SU-DHL-6 (cell line): ENCODE results near the gene GEMIN4.

Experiments
- H2AFZ ChIP-seq: fragments of 200-600 bp; sonication (generic); 2 replicates; pipeline ENCODE4 v1.6.1; 2014; ENCODE audit warnings: low read depth, mild to moderate bottlenecking, moderate library complexity, mixed read lengths, antibody characterized with exemption, low read length; ENCODE audit not compliant: severe bottlenecking
- H3F3A ChIP-seq: fragments of 200-600 bp; shearing (Covaris generic); 2 replicates; pipeline ENCODE4 v1.6.0; 2016; ENCODE audit warnings: antibody characterized with exemption, mild to moderate bottlenecking; ENCODE audit not compliant: insufficient read depth
- H3K27ac ChIP-seq: fragments of 200-600 bp; sonication (generic); 2 replicates; pipeline ENCODE4 v1.5.1; 2016; ENCODE audit warnings: low read depth, mild to moderate bottlenecking, low read length, moderate library complexity, mixed read lengths
- H3K27me3 ChIP-seq: fragments of 200-600 bp; sonication (generic), shearing (Covaris generic); 2 replicates; pipeline ENCODE4 v1.6.0; 2014; ENCODE audit warnings: mild to moderate bottlenecking, low read length
- H3K36me3 ChIP-seq: fragments of 200-600 bp; sonication (generic); 2 replicates; pipeline ENCODE4 v1.6.1; 2014; ENCODE audit warnings: mild to moderate bottlenecking, low read length, mixed read lengths
- H3K4me2 ChIP-seq: fragments of 300-600, 200-600 bp; shearing (Covaris generic), sonication (generic); 2 replicates; pipeline ENCODE4 v1.6.0; 2014; ENCODE audit warnings: low read length, low read depth, mild to moderate bottlenecking; ENCODE audit not compliant: poor library complexity, severe bottlenecking
- H3K4me3 ChIP-seq: fragments of 200-600 bp; sonication (generic); 2 replicates; pipeline ENCODE4 v1.5.1; 2014; ENCODE audit warnings: antibody characterized with exemption, low read length, mild to moderate bottlenecking, mixed read lengths; ENCODE audit not compliant: insufficient read depth, poor library complexity, severe bottlenecking
- H3K79me2 ChIP-seq: fragments of 200-600 bp; sonication (generic); 2 replicates; pipeline ENCODE4 v1.6.1; 2014; ENCODE audit warnings: mild to moderate bottlenecking, low read length, moderate library complexity; ENCODE audit not compliant: insufficient read depth
- H3K9ac ChIP-seq: fragments of 200-600 bp; sonication (generic); 2 replicates; pipeline ENCODE4 v1.7.0; 2014; ENCODE audit warnings: mild to moderate bottlenecking, low read length
- H3K9me2 ChIP-seq: fragments of 200-600 bp; sonication (generic); replicated peaks from 2 replicates; pipeline ENCODE4 v1.6.1; 2014; ENCODE audit warnings: low read length; ENCODE audit not compliant: insufficient read depth
- H3K9me3 ChIP-seq: fragments of 200-600 bp; sonication (generic); 2 replicates; pipeline ENCODE4 v1.6.1; 2014; ENCODE audit warnings: low read length, mixed read lengths; ENCODE audit not compliant: insufficient read depth
- H4K20me1 ChIP-seq: fragments of 200-600 bp; sonication (generic); 2 replicates; pipeline ENCODE4 v1.6.1; 2014; ENCODE audit warnings: low read depth, mild to moderate bottlenecking, antibody characterized with exemption, low read length, moderate library complexity, mixed read lengths
- EZH2phosphoT487 ChIP-seq: fragments of 200-600 bp; sonication (generic), shearing (Covaris generic); conservative IDR thresholded peaks from 2 replicates; pipeline ENCODE4 v1.6.1; 2018; ENCODE audit warnings: mild to moderate bottlenecking, antibody characterized with exemption, low read length, moderate library complexity, mixed read lengths
- TF ChIP-seq, protein P1 (sequence below): fragments of 200-600 bp; sonication (generic); IDR thresholded peaks from one replicate; pipeline ENCODE4 v1.5.1; 2017; ENCODE audit warnings: antibody characterized with exemption, mild to moderate bottlenecking, low read length, moderate library complexity; ENCODE audit not compliant: insufficient read depth, poor library complexity, severe bottlenecking

The GEMIN4 gene

DNA sequence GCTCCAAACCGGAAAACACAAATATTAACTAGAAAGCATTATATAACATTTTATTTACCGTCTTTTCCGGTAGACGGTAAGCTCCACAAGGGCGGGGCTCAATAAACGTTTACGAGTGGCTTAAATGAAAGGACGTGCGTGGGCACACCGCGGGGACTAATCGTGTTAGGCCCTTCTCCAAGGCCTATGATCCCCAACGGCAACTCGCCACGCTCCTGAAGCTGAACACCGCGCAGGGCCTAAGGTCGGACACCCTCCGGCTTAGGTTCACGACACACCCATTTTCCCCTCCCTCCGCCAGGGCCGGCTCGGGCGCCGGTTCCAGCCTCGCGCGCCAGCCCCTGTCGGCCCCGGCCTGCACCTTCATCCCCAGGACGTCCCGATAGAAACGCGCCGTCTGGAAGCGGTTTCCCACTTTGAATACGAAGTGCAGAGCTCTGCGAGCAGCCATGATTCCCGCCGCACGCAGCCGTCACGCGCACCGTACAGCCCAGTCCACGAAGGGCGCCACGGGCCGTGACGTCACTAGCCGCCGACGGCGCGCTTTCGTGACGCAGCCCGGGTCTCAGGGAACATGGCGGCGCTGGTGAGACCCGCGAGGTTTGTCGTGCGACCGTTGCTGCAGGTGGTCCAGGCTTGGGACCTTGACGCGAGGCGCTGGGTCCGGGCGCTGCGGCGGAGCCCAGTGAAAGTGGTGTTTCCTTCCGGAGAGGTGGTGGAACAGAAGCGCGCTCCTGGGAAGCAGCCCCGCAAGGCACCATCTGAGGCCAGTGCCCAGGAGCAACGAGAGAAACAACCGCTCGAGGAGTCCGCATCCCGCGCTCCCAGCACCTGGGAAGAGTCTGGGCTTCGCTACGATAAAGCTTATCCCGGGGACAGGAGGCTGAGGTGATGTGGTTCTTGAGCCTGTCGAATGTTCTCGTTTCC, 30.0 kb upstream of the GEMIN4 start, which contains the start of the genes GLOD4 and MRM3:
Gene GLOD4 (minus strand): TSS at position 476 of the 927 bp plus-strand sequence. CDS start 25 bp downstream, at position 451.
Gene MRM3 (plus strand): TSS at position 549 of the 927 bp plus-strand sequence. CDS start 26 bp downstream, at position 575.
- H3K4me3 ChIP-seq: peak within 1 kb of the TSS; percentile 97
- H3K27me3 ChIP-seq: no peaks in the 10 kb centered on the region
- TF ChIP-seq EZH2phosphoT487: no peak
- TF ChIP-seq, protein P1, sequence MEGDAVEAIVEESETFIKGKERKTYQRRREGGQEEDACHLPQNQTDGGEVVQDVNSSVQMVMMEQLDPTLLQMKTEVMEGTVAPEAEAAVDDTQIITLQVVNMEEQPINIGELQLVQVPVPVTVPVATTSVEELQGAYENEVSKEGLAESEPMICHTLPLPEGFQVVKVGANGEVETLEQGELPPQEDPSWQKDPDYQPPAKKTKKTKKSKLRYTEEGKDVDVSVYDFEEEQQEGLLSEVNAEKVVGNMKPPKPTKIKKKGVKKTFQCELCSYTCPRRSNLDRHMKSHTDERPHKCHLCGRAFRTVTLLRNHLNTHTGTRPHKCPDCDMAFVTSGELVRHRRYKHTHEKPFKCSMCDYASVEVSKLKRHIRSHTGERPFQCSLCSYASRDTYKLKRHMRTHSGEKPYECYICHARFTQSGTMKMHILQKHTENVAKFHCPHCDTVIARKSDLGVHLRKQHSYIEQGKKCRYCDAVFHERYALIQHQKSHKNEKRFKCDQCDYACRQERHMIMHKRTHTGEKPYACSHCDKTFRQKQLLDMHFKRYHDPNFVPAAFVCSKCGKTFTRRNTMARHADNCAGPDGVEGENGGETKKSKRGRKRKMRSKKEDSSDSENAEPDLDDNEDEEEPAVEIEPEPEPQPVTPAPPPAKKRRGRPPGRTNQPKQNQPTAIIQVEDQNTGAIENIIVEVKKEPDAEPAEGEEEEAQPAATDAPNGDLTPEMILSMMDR: no peak
- peak within 1 kb of the TSS; percentile 92 for H3K9ac ChIP-seq
- no peaks in the 10 kb centered on the region for H3F3A ChIP-seq
- no peaks in the 10 kb centered on the region for H3K9me3 ChIP-seq
- H3K9me2 ChIP-seq: no peaks in the 10 kb centered on the region
- no peaks in the 10 kb centered on the region for H3K36me3 ChIP-seq
- H2AFZ ChIP-seq: peak within 1 kb of the TSS; percentile 85
- H3K27ac ChIP-seq: peak within 1 kb of the TSS; percentile 42
- peaks cover 62% of the 10 kb centered on the region for H3K79me2 ChIP-seq
- peak within 1 kb of the TSS; percentile 75 for H3K4me2 ChIP-seq
- no peaks in the 10 kb centered on the region for H4K20me1 ChIP-seq

DNA sequence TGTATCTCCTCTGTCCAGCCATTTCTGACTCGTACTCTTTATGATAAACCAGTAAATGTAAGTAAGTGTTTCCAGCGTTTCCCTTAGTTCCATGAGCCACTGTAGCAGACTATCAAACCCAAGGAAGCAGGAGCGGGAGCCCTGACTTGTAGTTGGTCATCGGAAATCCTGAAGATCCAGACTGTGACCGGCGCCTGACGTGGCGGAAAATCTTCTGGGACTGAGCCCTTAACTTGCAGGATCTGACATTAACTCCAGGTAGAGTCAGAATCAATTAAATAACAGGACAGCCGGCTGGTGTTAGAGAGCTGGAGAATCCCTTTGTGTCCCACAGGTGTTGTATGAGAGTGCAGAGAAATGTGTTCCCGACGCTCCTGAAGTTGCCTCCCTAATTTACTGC, 26.0 kb upstream of the GEMIN4 start:
- H3K27me3 ChIP-seq: no peaks in the 10 kb centered on the region
- no peak overlapping the region for H3K4me2 ChIP-seq
- 0 out of 2 replicates have a peak, but pooled peaks cover 7% of the 10 kb centered on the region for H3K36me3 ChIP-seq
- no peak overlapping the region for H3K9ac ChIP-seq
- no peaks in the 10 kb centered on the region for H3K9me3 ChIP-seq
- no peak overlapping the region for H3K27ac ChIP-seq
- no peak overlapping the region for H2AFZ ChIP-seq
- H3K79me2 ChIP-seq: peaks cover 38% of the 10 kb centered on the region
- H4K20me1 ChIP-seq: no peaks in the 10 kb centered on the region
- H3F3A ChIP-seq: no peaks in the 10 kb centered on the region
- TF ChIP-seq, protein P1: no peak
- TF ChIP-seq EZH2phosphoT487: no peak
- H3K9me2 ChIP-seq: no peaks in the 10 kb centered on the region
- H3K4me3 ChIP-seq: no peak overlapping the region

DNA sequence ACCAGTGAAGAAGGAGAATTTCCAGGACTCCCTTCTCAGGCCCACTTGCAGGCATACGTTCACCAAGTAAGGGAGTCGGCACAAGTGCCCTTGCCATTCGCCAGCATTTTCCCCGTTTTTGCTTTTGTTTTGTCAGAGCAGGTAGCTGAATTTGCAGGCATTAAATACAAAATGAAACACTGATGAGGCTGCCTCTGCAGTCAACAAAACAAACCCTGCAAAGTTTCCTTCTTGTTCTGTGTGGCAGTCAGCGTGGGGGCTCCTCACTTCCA, 22.2 kb upstream of the GEMIN4 start:
- H3K9me2 ChIP-seq: no peaks in the 10 kb centered on the region
- H3K27me3 ChIP-seq: no peaks in the 10 kb centered on the region
- no peak overlapping the region for H3K4me2 ChIP-seq
- no peaks in the 10 kb centered on the region for H4K20me1 ChIP-seq
- H3F3A ChIP-seq: no peaks in the 10 kb centered on the region
- H3K36me3 ChIP-seq: peaks cover 30% of the 10 kb centered on the region; the same call in 1 of the 2 replicates
- no peaks in the 10 kb centered on the region; the same call in 1 of the 2 replicates for H3K79me2 ChIP-seq
- TF ChIP-seq EZH2phosphoT487: no peak
- TF ChIP-seq, protein P1: no peak
- H3K27ac ChIP-seq: no peak overlapping the region
- no peak overlapping the region for H2AFZ ChIP-seq
- H3K4me3 ChIP-seq: no peak overlapping the region
- H3K9me3 ChIP-seq: no peaks in the 10 kb centered on the region
- H3K9ac ChIP-seq: no peak overlapping the region
